Pons (tissue), 1 donor: Measurements from ENCODE around the gene CPLX1.

Experiments used
- DNase-seq: peaks from one replicate; pipeline ENCODE4 v3.0.0-alpha.2; 2016; ENCODE audit warnings: low spot score

CPLX1 gene

DNA sequence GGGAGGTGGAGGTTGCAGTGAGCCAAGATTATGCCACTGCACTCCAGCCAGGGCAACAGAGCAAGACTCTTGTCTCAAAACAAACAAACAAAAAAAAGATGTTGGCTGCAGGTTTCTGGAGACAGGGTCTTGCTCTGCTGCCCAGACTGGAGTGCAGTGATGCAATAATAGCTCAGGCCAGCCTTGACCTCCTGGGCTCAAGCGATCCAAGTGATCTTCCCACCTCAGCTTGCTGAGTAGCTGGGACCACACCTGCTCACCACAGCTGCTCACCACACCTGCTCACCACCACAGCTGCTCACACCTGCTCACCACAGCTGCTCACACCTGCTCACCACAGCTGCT is 29.9 kb upstream of the CPLX1 start:
- DNase-seq: no peak

GRCh38 chr4:854356-854755 is 28.4 kb upstream of the CPLX1 start:
- DNase-seq: no peak

GRCh38 chr4:853416-853781 is 27.5 kb upstream of the CPLX1 start:
- DNase-seq: no peak

GRCh38 chr4:851701-852430 is 25.9 kb upstream of the CPLX1 start:
- DNase-seq: no peak

DNA sequence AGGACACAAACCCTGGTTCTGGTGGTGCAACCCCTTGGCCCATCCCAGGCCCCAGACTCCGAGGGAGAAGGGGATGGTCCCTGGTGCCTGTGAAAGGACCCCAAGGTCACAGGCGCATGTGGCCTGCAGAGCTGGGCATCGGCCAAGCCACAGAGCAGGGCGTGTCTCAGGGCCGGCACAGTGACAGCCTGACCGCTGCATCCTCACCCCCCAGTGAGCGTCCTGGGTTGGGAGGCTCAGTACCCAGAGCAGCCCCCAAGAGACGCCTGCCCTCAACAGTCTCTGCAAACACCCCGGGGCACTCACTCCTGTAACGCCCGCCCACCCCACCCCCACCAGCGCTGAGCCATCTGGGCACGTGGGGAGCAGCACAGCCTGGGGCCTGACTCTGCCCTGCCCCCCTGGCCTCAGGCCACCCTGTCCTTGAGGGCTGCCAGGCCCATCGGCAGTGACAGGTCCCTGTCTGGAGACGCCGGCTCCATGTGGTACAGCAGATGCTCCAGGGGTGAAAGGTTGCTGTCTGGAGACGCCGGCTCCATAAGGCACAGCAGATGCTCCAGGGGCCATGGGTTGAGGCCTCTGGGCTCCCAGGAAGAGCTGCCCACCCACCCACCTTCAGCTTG is 24.5 kb upstream of the CPLX1 start:
- no peak for DNase-seq

- no peak for DNase-seq
Observed at GRCh38 chr4:849478-850175, 23.7 kb upstream of the CPLX1 start.

- DNase-seq: no peak
Observed at GRCh38 chr4:848803-849477, 23.0 kb upstream of the CPLX1 start.

DNA sequence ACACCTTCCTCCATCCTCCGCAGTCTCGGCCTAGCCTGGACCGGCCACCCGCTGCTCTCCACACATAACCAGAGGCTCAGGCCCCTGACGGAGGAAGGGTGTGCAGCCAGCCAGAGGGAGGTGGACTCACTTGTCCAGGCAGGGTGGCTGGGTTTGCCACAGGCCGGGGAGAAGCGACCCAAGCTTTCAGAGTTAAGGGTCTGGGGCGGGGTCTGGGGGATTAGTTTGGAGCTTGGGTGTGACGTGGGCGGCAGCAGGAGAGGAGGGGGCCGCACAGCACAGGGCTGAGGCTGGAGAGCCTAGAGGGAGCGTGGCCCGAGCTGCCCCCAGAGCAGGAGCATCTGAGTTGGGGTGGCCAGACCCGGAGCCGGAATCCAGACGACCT is 22.4 kb upstream of the CPLX1 start:
- DNase-seq: no peak

DNA sequence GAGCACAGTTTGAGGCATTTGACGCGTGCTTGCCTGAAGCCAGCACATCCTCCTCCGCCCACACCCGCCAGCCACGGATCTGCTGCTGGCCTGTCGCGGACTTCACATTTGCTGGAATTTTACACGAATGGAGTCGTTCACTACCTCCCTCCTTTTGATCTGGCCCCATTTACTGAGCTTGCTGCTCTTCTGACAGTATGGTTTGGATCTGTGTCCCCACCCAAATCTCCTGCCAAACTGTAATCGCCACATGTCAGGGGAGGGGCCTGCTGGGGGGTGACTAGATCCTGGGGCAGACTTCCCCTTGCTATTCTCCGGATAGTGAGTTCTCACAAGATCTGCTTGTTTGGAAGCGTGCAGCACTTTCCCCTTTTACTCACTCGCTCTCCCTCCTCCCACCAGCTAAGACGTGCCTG is 19.9 kb upstream of the CPLX1 start:
- no peak for DNase-seq

DNA sequence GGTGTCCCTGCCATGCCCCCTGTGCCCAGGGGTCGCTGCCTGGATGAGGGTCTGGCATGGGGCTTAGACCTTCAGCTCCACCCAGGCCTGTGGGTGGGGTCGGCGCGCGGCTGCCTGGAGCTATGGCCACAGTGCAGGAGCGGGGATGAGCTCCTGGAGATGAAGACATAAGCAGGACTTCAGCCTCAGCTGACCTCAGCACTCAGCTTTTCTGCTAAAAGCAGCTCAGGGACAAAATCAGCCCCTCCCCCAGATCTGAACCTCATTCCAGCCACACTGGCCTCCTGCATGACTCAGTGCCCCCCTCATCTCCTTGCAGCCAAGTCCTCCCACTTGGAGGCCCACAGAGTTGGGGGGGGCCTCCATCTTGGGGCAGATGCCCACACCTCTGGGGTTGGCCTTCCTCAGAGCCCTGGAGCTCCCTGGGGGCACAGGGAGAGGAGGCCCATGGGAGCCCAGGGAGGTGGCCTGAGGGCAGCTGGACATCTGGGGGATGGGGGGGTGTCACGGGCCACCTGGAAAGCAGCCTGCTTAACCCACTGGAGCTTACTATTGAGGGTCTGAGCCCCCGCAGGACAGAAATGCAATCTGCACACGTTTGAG is 19.4 kb upstream of the CPLX1 start:
- no peak for DNase-seq

- DNase-seq: no peak
Observed at GRCh38 chr4:844752-845232, 18.9 kb upstream of the CPLX1 start.

DNA sequence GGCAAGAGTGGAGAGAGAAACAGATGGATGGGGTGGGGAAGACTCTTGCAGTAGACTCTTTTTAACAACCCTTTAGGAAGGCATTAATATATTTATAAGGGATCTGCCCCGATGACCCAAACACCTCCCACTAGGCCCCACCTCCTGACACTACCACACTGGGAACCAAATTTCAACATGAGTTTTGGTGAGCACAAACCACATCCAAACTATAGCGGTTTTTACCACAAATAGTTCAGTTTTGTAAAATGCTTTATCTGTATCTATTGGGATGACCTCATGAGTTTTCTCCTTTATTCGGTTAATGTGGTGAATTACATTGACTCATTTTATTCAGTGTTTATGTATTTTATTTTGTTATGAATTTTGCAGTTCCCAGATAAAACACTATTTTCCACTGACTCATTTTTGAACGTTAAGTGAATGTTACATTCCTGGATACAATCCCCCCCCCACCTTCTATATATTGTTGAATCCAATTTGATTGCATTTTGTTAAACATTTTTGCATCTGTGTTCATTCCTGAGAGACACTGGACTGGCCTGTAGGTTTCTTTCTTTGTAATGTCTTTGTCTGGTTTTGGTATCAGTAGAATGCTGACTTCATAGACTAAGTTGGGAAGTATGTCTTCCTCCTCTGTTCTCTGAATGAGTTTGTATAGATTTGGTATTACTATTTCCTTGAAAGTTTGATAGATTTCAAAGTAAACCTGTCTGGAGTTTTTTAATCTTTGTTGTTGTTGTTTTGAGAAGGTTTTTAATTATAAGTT is 13.9 kb upstream of the CPLX1 start:
- no peak for DNase-seq

GRCh38 chr4:837772-838171 is 11.8 kb upstream of the CPLX1 start:
- DNase-seq: no peak

GRCh38 chr4:836750-837301 is 10.9 kb upstream of the CPLX1 start:
- no peak for DNase-seq

DNA sequence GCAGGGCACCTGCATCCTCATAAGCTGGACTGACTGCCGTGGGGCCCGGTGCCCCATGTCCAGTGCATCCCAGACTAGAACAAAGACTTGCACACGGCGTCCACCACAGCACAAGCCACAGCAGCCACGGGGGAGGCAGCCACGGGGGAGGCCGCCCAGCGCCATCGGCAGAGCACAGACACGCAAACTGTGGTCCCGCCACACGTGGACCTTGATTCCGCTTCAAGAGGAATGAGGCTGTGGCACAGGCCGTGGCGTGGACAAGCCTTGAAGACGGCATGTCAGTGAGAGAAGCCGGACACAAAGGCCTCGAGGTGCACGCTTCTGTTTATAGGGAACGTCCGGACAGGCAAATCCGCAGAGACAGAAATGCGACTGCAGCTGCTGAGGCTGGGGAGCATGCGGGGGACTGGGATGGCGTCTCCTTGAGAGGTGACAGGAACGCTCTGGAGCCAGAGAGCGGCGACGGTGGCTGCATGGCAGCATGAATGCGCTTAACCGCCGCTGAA is 10.1 kb upstream of the CPLX1 start:
- DNase-seq: no peak

GRCh38 chr4:835148-836002 is 9.4 kb upstream of the CPLX1 start:
- DNase-seq: no peak

GRCh38 chr4:834368-835147 is 8.6 kb upstream of the CPLX1 start:
- DNase-seq: no peak

DNA sequence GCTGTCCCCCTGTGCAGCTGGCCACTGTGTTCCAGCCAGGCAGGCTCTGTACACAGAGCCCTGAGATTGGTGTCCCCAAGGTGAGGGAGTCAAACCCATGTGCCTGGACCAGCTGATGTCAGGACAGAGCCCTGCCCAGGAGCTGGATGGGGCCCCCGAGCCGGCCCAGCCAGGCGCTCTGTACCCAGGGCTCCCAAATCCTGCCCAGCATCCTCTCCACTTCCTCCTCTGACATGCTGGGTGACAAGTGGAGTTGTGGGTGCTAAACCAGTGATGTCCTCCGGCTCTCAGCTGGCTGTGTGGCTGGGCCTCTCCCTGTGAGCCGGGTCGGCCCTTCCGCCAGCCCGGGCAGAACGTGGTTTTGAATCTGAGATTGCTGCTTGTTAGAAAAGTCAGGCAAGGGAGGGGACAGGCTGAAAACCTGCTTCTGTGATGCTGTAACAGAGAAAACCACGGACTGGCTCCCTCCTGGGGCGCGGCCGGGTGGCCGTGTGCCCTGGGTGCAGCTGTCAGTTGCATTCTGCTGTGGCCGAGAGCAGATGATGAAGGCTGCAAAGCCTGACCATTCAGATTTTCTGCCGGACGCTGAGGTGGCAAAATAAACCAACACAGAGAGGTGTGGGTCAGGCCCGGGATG is 7.9 kb upstream of the CPLX1 start:
- DNase-seq: no peak

- DNase-seq: no peak
Observed at GRCh38 chr4:833156-833555, 7.2 kb upstream of the CPLX1 start.
